ENCODE results near the gene LRRC47. TPM values are rescaled to one million over a fixed set of nuclear protein-coding genes. Genes with fewer than 3 reads are reported as not detected.

LRRC47 gene
- total and polyA plus RNA-seq, 2 of the 13 experiments (the other 11 are each of a cell fraction or from before 2014, with no cell fraction given) = 18.3 to 52.5 TPM

DNA sequence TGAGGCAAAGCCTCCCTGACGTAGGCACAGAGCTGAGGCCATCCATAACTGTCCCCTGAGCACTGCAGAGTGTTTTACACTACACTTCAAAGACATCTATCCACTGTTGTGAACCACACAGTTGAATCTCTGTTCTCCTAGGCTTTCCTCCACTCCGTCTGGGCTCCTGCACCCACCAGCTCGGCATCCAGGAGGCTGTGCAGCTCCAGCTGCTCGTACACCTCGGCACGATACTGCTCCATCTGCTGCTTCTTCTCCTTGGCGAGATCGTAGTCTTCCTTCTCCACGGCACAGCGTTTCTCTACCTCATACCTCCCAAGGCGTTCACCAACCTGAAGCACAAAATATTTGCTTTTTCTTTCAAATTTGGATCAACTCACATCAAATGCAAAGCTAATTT lies 42.5 kb upstream of the LRRC47 start:
- no TSS peak for BruUV-seq (replicated peaks)
- H3K4me2 ChIP-seq (ENCODE audit: low read depth, low read length) = no peak overlapping the region
- DNase-seq (ENCODE audit: low spot score) (no peak), FAIRE-seq (no peak), ATAC-seq (no peak)
- peaks cover 10% of the 10 kb centered on the region for H3K9me3 ChIP-seq (ENCODE audit: low read length)
- in situ Hi-C loops (cut with HindIII; ENCODE audit: extremely low pct_ligation_motif_present, low pct_unique_long_range_greater_than_20kb) = no loop called here
- H2AFZ ChIP-seq (ENCODE audit: low read length) = no peak overlapping the region
- H3K36me3 ChIP-seq (replicated peaks in 1 of 2; ENCODE audit: control insufficient read depth in 1 of 2, insufficient read depth in 2 of 2, low read length in 2 of 2) = peaks cover 14 to 43% of the 10 kb centered on the region in 2 experiments
- no peaks in the 10 kb centered on the region for H3K27me3 ChIP-seq (ENCODE audit: control insufficient read depth in 1 of 2, insufficient read depth in 2 of 2, low read length in 2 of 2)
- no peaks in the 10 kb centered on the region for H4K20me1 ChIP-seq (ENCODE audit: insufficient read depth, low read length)
- 97% methylated on average over 11 of the region's 11 CpGs for WGBS (ENCODE audit: low lambda C conversion rate)
- TF ChIP-seq PLRG1 (conservative IDR thresholded peaks at IDR 0.05) = no peak
- H3K27ac ChIP-seq (ENCODE audit: extremely low read length, insufficient read depth, low read length) = no peak overlapping the region
- ChIA-PET POLR2A (no interaction called here), CTCF (ENCODE audit: low intra/inter-chr PET ratio, low total read pairs) (no interaction called here)
- intact Hi-C loops (cut with micrococcal nuclease; ENCODE audit: unreplicated experiment) = no loop called here
- no peaks in the 10 kb centered on the region for H3K79me2 ChIP-seq (ENCODE audit: insufficient read depth, low read length)
- no peaks in the 10 kb centered on the region for H3K4me1 ChIP-seq (ENCODE audit: insufficient read depth, low read length)
- H3K9ac ChIP-seq (ENCODE audit: insufficient read depth, low read depth, low read length) = no peak overlapping the region
- no peak overlapping the region for H3K4me3 ChIP-seq (replicated peaks in 1 of 3; ENCODE audit: insufficient read depth in 1 of 3, low read depth in 2 of 3, low read length in 3 of 3)

DNA sequence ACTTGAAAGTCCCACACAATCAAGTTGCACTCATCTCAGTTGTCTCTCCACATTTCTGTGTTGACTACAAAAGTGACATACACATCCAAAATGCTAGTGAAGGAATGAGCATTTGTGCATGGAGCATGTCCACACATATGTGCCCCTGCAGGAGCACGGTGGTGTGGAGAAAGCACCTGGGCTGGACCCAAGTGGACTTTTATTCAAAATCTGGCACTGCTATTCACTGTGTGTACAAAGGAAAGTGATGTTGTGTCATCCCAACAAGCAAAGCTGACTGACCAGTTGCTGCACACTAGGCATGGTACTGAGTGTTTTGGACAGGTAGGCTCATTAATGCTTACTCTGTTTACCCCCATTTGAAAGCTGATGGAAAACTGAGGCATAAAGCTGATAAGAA lies 41.4 kb upstream of the LRRC47 start:
- no peaks in the 10 kb centered on the region for H3K27me3 ChIP-seq (ENCODE audit: control insufficient read depth in 1 of 2, insufficient read depth in 2 of 2, low read length in 2 of 2)
- H3K9ac ChIP-seq (ENCODE audit: insufficient read depth, low read depth, low read length) = no peak overlapping the region
- 100% methylated on average over 1 of the region's 1 CpG for WGBS (ENCODE audit: low lambda C conversion rate)
- no peak overlapping the region for H3K4me3 ChIP-seq (replicated peaks in 1 of 3; ENCODE audit: insufficient read depth in 1 of 3, low read depth in 2 of 3, low read length in 3 of 3)
- DNase-seq (ENCODE audit: low spot score) (no peak), ATAC-seq (no peak), FAIRE-seq (no peak)
- H3K36me3 ChIP-seq (replicated peaks in 1 of 2; ENCODE audit: control insufficient read depth in 1 of 2, insufficient read depth in 2 of 2, low read length in 2 of 2) = peaks cover 14 to 49% of the 10 kb centered on the region in 2 experiments
- POLR2A ChIA-PET = no interaction called here
- CTCF ChIA-PET (ENCODE audit: low intra/inter-chr PET ratio, low total read pairs) = no interaction called here
- no peaks in the 10 kb centered on the region for H3K4me1 ChIP-seq (ENCODE audit: insufficient read depth, low read length)
- BruUV-seq (replicated peaks) = no TSS peak
- no peak overlapping the region for H3K4me2 ChIP-seq (ENCODE audit: low read depth, low read length)
- in situ Hi-C loops (cut with HindIII; ENCODE audit: extremely low pct_ligation_motif_present, low pct_unique_long_range_greater_than_20kb) = no loop called here
- H3K79me2 ChIP-seq (ENCODE audit: insufficient read depth, low read length) = no peaks in the 10 kb centered on the region
- H4K20me1 ChIP-seq (ENCODE audit: insufficient read depth, low read length) = no peaks in the 10 kb centered on the region
- intact Hi-C loops (cut with micrococcal nuclease; ENCODE audit: unreplicated experiment) = no loop called here
- no peak overlapping the region for H3K27ac ChIP-seq (ENCODE audit: extremely low read length, insufficient read depth, low read length)
- H3K9me3 ChIP-seq (ENCODE audit: low read length) = peaks cover 10% of the 10 kb centered on the region
- H2AFZ ChIP-seq (ENCODE audit: low read length) = no peak overlapping the region
- TF ChIP-seq, protein P1, sequence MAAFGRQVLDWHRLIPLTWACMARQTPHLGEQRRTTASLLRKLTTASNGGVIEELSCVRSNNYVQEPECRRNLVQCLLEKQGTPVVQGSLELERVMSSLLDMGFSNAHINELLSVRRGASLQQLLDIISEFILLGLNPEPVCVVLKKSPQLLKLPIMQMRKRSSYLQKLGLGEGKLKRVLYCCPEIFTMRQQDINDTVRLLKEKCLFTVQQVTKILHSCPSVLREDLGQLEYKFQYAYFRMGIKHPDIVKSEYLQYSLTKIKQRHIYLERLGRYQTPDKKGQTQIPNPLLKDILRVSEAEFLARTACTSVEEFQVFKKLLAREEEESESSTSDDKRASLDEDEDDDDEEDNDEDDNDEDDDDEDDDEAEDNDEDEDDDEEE (CRISPR knock-in tag; IDR thresholded peaks at IDR 0.05) = no peak
- TF ChIP-seq POLR2A (IDR thresholded peaks at IDR 0.05; ENCODE audit: insufficient read depth in 1 of 2, low read depth in 2 of 2, low read length in 2 of 2) (no peak), NFATC3 (CRISPR knock-in tag; IDR thresholded peaks at IDR 0.05) (no peak), ZNF496 (CRISPR knock-in tag; IDR thresholded peaks at IDR 0.05; ENCODE audit: insufficient replicate concordance) (no peak), ZNF570 (CRISPR knock-in tag; IDR thresholded peaks at IDR 0.05; ENCODE audit: borderline replicate concordance) (no peak), ZNF234 (CRISPR knock-in tag; conservative IDR thresholded peaks at IDR 0.05) (no peak), GMEB2 (CRISPR knock-in tag; IDR thresholded peaks at IDR 0.05; ENCODE audit: low read depth) (no peak), MTF1 (CRISPR knock-in tag; IDR thresholded peaks at IDR 0.05) (no peak)
- TF ChIP-seq, protein P2, sequence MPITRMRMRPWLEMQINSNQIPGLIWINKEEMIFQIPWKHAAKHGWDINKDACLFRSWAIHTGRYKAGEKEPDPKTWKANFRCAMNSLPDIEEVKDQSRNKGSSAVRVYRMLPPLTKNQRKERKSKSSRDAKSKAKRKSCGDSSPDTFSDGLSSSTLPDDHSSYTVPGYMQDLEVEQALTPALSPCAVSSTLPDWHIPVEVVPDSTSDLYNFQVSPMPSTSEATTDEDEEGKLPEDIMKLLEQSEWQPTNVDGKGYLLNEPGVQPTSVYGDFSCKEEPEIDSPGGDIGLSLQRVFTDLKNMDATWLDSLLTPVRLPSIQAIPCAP (CRISPR knock-in tag; IDR thresholded peaks at IDR 0.05; ENCODE audit: low read depth) = no peak
- TF ChIP-seq, protein P3, sequence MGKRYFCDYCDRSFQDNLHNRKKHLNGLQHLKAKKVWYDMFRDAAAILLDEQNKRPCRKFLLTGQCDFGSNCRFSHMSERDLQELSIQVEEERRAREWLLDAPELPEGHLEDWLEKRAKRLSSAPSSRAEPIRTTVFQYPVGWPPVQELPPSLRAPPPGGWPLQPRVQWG (CRISPR knock-in tag; IDR thresholded peaks at IDR 0.05; ENCODE audit: borderline replicate concordance, low read depth) = no peak
